Stimulated activated naive CD4-positive, alpha-beta T cell (primary cell): ENCODE results near the gene IPO9.
A peak's percentile ranks its signal among the peaks of the same experiment; 100 is the strongest.

Experiments used
- DNase-seq, 6 experiments: peaks; one replicate each; lab custom pipeline; 2025; lab: John Stamatoyannopoulos, UW

The IPO9 gene

DNA sequence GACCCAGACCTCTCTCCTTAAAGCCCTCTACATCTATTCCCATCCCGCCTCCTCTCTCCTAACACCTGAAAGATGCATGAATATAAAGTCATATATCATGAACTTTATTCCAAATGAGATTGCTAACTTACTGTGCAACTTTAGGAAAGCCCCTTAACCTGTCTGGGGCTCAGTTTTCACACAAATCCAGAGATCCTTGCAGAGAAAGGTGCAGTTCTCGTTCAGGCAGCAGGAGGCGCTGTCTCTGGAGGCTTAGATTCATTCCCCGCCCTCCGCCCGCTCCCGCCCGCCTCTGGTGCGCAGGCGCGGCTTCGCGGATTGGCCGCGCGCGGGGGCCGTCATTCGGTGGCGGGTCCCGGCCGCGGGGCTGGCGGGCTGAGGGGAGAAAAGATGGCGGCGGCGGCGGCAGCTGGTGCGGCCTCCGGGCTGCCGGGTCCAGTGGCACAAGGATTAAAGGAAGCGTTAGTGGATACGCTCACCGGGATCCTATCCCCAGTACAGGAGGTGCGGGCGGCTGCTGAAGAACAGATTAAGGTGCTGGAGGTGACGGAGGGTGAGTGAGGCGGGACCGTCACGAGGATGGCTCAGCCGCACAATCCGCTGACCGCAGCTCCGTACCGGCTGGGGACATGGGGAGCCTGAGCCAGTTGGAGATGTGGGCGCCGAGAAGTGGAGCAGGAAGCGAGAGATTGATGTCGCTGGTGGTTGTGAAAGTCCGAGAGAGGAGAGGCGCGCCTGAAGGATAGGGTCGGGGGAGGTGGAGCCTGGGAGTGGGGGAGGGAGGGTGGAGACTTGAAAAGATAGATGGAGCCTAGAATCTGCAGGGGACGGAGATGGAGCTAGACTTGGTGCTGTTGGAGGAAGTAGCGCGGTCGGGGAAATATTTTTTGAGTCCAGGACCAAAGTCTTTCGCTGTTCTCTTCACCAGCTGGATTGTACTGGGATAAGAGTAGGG, at the start of gene IPO9:
Gene IPO9, plus strand, starts transcription at position 338 of the 955 bp plus-strand sequence. Its CDS starts 53 bp downstream, at position 391.
- DNase-seq: peak; percentile 87 to 94 (median 92)

DNA sequence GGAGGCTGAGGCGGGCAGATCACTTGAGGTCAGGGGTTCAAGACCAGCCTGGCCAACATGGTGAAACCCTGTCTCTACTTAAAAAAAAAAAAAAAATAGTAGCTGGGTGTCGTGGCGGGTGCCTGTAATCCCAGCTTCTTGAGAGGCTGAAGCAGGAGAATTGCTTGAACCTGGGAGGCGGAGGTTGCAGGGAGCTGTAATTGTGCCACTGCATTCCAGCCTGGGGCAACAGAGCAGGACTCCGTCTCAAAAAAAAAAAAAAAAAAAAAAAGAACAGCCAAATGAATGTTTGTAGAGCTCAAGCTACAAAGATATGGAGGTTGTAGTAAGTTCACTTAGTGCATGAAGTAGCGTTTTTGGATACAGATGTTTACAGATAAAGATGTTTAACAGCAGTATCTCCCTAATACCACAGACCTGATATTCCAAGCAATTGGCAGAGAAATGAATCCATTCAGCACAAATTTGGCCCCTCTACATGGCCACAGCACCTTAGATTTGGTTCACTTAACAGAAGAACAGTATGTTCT, 49.5 kb upstream of the IPO9 start:
- DNase-seq: no peak

DNA sequence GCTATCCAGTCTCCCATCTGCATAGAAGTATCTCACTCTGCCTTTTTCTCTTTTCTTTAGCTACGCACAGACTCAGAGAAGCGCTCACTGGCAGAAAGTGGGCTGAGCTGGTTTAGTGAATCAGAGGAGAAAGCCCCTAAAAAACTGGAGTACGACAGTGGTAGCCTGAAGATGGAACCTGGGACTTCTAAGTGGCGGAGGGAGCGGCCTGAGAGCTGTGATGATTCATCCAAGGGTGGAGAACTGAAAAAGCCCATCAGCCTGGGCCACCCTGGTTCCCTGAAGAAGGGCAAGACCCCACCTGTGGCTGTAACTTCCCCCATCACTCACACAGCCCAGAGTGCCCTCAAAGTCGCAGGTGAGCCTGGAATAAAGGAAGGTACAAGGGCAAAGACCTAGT, 48.0 kb upstream of the IPO9 start:
- no peak for DNase-seq

DNA sequence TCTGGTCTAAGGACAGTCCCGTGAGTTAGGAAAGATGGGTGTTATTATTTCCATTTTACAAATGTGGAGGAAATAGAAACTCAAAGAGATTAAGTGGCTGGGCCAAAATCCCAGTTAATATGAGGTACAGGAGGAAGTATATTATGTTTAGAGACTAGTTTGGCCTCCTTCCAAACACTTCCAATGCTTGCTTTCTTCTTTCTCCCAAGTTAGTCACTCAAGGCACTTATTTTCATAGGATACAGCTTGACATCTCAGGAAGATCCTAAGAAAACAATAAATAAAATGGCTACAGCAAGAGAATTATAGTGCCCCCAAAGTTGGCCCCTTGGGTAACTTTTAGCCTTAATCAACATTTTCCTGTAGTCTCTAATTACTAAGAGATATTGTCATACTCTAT, 47.5 kb upstream of the IPO9 start:
- no peak for DNase-seq

DNA sequence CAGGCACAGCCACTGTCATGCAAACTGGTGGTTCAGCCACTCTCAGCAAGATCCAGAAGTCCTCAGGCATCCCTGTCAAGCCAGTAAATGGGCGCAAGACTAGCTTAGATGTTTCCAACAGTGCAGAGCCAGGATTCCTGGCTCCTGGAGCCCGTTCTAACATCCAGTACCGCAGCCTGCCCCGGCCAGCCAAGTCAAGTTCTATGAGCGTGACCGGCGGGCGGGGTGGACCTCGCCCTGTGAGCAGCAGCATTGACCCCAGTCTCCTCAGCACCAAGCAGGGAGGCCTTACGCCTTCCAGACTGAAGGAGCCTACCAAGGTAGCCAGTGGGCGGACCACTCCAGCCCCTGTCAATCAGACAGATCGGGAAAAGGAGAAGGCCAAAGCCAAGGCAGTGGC, 46.6 kb upstream of the IPO9 start:
- no peak for DNase-seq

DNA sequence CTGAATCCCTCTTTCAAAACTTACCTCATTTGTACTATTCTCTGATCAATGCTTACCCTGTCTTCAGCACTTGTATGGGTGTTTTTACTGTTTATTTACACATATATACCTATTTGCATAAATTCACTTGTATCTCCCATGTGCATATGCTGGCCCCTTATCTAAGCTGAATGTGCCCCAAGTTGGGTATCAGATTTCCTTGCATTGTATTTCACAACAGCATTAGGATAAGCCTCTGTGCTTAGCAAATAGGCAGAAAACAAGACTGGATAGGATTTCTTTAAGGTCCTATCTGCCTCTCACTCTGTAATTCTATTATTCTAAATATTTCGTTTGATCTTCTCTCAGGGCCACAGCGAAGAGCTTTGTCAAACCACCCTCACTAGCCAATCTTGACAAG, 45.9 kb upstream of the IPO9 start:
- no peak for DNase-seq

DNA sequence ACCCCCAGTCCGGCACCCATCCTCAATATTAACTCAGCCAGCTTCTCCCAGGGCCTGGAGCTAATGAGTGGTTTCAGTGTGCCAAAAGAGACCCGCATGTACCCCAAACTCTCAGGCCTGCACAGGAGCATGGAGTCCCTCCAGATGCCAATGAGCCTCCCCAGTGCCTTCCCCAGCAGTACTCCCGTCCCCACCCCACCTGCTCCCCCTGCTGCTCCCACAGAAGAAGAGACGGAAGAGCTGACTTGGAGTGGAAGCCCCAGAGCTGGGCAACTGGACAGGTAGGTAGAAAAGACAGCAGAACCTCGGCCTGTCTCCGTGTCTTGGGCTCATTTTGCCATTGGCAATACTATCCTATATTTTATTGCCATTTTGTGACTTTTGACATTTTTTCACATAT, 45.4 kb upstream of the IPO9 start:
- no peak for DNase-seq

DNA sequence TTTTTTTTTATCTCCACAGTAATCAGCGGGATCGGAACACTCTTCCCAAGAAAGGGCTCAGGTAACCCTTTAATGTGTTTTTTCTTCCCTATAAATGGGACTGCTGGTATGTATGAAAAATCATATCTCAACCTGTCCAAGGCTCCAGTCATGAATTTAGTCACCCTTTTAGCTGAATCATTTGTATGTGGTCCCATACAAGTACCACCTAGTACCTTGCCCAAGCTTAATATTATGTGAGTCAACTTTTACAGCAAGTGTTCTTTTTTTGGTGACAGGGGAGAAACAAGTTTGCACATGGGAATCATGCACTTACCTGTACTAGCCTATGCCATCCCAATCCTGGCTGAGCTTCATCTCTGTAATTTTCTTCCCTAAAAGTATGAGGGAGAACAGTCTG, 43.7 kb upstream of the IPO9 start:
- DNase-seq: no peak

DNA sequence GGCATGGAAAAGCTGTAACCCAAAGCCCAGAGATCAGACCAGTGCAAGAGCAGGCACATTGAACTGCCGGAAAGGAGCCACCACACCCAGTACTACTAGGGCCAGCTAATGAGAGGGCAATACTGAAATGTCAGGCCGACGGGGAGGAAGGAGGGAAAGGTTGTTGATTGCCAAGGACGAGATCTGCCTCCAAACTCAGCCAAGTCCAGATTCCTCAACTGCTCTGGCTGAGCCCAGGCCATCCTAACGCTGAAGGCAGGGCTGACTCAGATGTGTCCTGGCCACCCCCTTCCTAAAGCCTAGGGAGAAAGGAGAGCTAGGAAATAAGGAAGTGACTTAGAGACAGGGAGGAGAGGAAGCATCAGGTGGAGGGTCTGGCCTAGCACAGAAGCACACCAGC, 42.1 kb upstream of the IPO9 start:
- no peak for DNase-seq

DNA sequence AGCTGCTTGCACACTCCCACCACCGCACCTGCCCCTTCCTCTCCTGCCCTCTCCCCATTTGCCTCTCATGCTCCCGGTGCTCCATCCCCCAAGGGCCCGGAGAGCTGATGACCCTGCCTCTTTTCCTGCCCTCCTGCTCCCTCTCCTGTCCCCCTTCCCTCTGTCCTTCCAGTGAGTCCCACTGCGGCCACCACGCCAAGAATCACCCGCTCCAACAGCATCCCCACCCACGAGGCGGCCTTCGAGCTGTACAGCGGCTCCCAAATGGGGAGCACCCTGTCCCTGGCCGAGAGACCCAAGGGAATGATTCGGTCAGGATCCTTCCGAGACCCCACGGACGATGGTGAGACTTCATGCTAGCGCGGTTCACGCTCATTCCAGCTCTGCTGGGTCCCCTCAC, 40.7 kb upstream of the IPO9 start:
- DNase-seq: no peak

DNA sequence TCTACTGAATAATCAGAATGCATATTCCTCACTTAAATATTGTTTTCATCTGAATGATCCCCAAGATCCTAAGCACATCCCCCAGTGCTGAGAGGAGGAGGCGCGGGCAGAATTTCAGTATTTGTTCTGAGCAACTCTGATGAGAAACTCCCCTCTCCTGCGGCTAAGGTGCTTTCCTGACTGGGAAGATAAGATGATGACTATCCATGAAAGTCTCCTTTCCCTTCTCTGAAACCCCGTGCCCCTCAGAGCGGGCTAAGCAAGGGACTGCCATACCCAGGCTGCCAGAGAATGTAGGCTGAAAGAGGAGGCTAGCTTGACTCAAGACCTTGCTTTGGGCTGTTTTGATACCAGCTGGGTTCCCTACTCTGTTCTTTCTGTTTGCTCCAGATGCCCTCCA, 39.7 kb upstream of the IPO9 start:
- no peak for DNase-seq

DNA sequence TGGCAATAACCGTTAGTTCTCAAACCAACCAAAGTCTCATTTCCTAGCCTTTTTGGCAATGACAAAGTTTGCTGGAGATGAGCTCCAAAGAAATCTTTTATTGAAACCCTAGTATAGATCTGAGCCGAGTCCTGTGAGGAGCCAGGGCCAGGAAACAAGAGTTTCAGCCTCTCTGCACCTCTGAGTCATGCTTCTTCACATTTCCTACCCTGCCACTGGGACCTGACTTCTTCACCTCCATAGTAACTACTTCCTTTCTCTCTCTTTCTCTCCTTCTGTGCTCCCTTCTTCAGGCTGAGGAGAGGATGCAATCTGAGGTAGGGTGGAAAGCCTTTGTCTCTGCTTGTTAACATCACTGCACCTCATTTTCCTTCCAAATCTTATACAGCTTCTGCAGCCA, 38.7 kb upstream of the IPO9 start:
- no peak for DNase-seq

DNA sequence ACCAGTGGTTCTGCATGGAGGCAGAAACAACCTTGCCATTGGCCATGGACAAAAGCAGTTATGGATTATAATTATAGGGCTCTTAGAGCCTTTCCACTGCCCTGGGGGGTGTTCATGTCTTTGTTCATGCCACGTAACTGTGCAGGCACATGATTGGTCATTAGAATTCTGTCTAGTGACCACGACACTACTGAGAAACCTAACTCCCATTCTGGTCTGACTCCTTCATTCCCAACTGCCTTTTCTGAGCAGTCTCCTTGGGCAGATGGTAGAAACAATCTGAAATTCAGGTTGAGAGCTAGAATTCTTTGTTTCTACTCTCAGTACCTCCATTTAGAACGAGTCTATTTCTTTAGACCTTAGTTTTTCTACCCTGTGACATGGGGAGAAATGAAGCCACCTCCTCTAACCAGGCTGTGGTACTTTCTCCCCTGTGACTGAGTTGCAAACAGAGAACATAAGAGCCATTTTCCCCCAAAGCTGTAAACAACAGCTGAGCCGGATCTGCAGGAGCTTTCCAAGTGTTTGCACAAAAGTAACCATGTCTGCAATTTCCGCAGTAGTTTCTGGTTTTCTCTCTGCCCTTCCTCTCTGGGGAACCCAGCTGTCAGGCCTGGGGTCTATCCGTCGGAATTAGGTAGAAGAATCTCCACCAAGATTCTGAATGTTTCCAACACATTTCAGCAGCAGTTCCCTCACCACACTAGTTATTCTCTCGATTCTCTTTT, 37.7 kb upstream of the IPO9 start:
- no peak for DNase-seq

DNA sequence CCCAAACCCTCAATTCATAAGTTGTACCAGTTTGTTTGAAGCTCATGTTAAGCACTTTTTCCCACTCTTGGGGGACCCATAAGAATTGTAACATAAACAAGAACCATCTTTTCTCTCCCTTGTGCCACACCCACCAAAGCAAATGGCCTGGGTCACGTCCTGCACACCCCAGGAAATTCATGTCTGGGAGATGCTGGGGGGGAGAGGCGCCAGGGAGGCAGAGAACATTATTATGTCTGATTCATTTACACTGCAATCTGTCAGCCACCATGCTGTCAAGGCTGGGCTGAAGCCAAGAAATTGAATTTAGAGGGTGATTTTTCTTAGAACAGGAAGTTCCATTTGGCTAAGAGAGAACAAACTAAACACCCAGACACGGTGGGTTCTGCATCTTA, 37.2 kb upstream of the IPO9 start:
- DNase-seq: no peak

DNA sequence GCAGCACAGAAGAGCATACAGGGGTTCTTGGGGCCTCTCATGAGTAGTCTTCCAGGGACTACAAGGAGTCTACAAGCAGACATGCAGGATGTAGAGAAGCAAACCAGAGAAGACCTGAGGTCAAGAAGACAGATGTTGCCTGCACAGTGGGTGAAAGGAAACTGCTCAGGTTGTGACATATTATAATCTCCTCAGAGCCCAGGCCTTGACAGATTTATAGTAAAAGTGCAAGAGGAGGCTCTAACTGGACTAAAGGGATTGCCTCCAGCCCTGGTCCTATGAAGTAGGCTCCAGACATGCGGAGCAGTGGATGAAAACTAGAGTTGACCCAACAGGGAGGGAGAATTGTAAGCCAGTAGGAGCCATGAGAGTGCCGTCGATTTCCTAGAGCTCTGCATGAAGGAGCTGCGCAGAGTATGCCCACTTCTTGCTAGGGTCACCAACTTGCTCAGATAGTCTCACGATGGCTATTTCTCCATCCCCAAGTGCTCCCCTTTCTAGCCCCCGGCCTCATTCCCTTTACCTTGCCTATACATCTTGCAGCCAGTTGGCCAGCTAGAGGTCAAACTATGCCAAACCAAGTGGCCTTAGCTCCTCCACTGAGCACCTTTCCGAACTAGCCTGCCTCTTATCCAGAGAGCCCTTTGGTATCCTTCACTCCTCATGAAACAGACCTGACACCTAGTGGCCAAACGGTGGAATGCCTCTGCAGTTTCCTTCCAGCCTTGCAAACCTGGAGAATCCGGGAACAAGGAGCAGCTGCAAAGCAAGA, 36.2 kb upstream of the IPO9 start:
- DNase-seq: peak in 5 of 6 experiments; percentile 3 to 51 (median 17)

DNA sequence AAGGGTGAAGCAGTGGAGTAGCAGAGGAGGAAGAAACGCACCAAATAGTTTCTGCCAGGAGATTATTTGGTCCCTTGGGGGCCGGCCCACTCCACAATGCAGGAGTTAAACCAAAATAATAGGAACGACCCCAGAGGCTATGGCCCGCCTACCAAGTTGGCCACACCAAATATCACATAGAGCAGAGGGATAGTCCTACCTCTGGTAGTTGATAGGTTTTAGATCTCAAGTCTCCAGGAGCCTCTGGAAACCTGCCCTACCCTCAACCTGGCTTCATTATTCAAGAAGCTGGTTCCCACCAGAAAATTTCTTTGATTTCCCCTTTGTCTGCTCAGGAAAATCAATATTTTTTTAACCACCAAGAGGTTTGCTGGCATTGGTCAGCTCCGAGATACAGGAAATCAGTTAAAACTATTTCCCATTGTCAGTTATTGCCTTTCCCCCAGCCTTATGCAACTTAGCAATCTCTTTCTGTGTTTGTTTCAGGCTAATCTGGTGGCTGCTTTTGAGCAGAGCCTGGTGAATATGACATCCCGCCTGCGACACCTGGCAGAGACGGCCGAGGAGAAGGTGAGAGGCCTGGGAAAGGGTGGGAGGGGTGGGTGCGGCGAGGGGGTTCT, 35.5 kb upstream of the IPO9 start:
- DNase-seq: no peak

DNA sequence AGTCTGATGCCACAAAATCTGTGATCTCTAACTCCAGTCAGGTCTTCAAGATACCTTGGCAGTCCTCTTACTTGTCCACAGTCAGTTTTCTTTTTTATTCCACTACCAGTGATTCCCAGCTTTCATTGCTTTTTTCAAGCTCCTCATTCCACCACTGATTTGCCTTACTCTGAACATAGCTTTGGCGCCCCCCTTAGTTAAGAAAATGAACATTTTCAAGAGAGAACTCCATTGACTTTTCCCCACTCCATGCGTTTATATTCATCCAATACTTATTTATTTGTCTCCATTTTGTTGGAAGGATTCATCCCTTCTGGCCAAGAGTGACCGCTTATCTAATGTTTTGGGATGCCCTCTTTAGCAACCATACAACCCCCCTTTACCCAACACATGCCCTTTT, 33.9 kb upstream of the IPO9 start:
- DNase-seq: no peak

DNA sequence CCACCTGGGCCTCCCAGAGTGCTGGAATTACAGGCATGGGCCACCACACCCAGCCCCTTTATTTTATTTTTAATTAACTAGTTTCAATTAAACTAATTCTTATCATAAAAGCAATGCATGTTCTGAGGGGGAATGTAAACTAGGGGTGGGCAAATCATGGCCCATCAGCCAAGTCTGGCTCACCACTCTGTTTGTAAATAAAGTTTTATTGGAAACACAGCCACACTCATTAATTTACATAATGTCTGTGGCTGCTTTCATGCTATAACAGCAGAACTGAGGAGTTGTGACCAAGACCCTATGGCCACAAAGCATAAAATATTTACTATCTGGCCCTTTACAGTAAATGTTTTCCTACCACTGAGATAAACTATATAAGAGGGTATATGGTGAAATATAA, 28.7 kb upstream of the IPO9 start:
- no peak for DNase-seq

DNA sequence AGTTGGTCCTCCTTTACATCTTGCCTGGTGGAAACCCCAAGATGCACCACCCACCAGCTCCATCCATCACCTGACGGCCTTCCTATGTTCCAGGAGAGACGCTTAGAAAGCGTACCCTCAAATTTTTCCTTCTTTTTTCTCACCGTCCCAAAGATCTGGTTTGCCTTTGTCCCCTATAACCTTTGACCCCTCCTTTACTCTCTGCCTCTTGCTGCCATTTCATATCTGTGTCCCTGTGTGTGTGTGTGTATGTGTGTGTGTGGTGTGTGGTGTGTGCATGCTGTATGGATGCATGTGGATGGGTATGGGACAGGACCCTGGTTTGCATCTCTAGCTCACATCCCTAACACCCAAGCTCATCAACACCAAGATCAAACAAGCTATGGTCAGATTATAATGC, 22.2 kb upstream of the IPO9 start:
- DNase-seq: no peak

DNA sequence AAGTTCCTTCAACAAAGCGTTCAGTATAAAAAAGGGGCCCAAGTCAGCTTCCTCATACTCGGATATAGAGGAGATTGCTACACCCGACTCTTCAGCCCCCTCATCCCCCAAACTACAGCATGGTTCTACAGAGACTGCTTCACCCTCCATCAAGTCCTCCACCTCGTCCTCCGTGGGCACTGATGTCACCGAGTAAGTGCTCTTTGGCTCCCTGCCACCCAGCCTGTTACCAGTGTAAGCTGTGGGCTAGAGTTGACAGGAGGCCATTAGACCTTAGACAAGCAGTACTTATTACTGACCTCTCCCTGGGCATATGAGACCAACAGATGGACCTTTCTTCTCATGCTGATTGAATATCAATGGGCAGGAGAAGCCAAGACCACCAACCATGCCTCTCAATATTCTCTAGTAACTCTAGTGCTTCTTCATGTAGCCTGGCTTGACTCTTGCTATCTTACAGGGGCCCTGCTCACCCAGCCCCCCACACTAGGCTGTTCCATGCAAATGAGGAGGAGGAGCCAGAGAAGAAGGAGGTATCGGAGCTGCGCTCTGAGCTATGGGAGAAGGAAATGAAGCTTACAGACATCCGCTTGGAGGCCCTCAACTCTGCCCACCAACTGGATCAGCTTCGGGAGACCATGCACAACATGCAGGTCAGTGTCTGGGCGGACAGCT, 20.9 kb upstream of the IPO9 start:
- no peak for DNase-seq

DNA sequence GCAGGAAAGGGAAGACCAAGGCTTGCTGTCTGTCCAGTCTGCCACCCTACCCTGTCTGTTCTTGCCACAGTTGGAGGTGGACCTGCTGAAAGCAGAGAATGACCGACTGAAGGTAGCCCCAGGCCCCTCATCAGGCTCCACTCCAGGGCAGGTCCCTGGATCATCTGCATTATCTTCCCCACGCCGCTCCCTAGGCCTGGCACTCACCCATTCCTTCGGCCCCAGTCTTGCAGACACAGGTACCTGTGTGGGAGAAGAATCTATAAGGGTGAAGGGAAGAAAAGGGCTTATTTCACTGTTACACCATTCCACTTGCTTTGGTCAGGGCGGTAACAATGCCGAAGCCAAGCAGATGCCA, 20.3 kb upstream of the IPO9 start:
- DNase-seq: no peak
